ENCODE results near the gene C16orf89.
"Not testable (repeated sequence)": the region's sequence is repeated elsewhere in the genome, so short reads cannot be mapped to it uniquely, and the experiment has no call there.

C16orf89 gene

DNA sequence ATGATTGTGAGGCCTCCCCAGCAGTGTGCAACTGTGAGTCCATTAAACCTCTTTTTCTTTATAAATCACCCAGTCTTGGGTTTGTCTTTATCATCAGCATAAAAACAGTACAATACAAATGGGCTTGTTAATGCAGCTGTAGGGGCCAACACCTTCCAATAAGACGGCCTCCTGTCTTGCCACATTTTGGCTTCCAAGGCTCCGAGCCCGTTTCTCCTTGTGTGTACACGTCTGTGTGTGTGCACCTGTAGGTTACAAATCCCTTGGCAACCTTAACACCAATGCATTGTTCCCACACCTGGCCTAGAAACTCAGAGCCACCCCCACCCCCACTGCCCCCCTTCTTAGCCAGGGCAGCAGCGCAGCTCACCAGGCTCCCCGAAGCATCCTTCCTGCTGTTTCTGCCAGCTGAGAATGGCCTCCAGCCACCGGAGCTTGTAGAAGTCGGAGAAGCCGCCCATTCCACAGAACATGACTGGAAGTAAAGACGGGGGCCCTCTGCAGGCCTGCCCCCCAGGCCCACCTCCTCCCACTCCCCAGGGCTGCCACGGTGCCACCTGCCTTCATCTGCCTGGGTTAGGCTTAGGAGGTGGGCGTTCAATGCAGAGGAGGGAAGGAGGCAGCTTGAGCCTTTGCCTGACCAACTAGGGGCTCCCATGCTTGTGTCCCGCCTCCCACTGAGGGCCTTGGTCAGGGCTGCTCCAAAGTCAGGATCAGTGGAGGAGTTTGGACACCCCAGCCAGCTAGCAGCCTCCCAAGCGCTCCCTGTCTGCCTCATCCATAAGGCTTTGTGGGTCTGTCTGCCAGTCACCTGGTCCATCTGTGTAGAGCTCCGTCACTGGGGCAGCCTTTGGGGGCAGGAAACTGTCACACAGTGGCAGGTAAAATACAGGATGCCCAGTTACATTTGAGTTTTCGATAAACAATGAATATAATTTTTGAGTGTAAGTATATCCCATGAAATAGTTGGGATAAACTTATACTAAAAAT is 10.6 kb downstream of the C16orf89 start:
- TF ChIP-seq ZNF70 (CRISPR knock-in tag; IDR thresholded peaks at IDR 0.05): no peak
- no peak for TF ChIP-seq ZFP30 (CRISPR knock-in tag; IDR thresholded peaks at IDR 0.05)
- no peak for TF ChIP-seq ZC3H10 (CRISPR knock-in tag; IDR thresholded peaks at IDR 0.05)
- TF ChIP-seq, protein P1, sequence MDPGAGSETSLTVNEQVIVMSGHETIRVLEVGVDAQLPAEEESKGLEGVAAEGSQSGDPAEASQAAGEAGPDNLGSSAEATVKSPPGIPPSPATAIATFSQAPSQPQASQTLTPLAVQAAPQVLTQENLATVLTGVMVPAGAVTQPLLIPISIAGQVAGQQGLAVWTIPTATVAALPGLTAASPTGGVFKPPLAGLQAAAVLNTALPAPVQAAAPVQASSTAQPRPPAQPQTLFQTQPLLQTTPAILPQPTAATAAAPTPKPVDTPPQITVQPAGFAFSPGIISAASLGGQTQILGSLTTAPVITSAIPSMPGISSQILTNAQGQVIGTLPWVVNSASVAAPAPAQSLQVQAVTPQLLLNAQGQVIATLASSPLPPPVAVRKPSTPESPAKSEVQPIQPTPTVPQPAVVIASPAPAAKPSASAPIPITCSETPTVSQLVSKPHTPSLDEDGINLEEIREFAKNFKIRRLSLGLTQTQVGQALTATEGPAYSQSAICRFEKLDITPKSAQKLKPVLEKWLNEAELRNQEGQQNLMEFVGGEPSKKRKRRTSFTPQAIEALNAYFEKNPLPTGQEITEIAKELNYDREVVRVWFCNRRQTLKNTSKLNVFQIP (CRISPR knock-in tag; IDR thresholded peaks at IDR 0.05; ENCODE audit: borderline replicate concordance, low read depth): no peak
- TF ChIP-seq, protein P2, sequence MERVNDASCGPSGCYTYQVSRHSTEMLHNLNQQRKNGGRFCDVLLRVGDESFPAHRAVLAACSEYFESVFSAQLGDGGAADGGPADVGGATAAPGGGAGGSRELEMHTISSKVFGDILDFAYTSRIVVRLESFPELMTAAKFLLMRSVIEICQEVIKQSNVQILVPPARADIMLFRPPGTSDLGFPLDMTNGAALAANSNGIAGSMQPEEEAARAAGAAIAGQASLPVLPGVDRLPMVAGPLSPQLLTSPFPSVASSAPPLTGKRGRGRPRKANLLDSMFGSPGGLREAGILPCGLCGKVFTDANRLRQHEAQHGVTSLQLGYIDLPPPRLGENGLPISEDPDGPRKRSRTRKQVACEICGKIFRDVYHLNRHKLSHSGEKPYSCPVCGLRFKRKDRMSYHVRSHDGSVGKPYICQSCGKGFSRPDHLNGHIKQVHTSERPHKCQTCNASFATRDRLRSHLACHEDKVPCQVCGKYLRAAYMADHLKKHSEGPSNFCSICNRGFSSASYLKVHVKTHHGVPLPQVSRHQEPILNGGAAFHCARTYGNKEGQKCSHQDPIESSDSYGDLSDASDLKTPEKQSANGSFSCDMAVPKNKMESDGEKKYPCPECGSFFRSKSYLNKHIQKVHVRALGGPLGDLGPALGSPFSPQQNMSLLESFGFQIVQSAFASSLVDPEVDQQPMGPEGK (CRISPR knock-in tag; IDR thresholded peaks at IDR 0.05; ENCODE audit: borderline replicate concordance): no peak
- no peak for TF ChIP-seq ZFP3 (CRISPR knock-in tag; IDR thresholded peaks at IDR 0.05)
- no peak for TF ChIP-seq ZNF565 (CRISPR knock-in tag; conservative IDR thresholded peaks at IDR 0.05; ENCODE audit: low read depth)
- ATAC-seq: no peak

DNA sequence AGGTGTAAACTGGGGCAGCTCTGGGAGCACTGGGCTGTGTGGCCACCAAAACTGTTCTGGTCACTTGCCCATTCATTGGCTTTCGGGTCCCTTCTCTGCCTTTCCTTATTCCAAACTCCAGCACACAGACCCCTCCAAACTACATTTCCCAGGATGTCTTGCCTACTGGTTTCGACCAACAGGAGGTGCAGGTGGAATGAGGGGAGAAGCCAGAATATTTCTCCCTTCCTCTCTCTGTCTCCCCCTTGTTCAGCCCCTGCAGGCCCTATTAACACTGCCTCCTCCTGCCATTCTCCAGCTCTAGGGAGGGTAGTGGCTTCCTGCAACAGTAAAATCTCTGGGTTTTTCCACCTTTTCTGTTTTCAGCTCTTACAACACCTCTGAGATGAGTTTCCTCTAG is 18.8 kb downstream of the C16orf89 start:
- TF ChIP-seq ESRRG (CRISPR knock-in tag; IDR thresholded peaks at IDR 0.05): no peak
- no peak for TF ChIP-seq ISL1 (CRISPR knock-in tag; IDR thresholded peaks at IDR 0.05)
- TF ChIP-seq SNAI2 (CRISPR knock-in tag; IDR thresholded peaks at IDR 0.05): no peak
- TF ChIP-seq, protein P2 (CRISPR knock-in tag; IDR thresholded peaks at IDR 0.05; ENCODE audit: borderline replicate concordance): no peak
- no peak for TF ChIP-seq ZNF565 (CRISPR knock-in tag; conservative IDR thresholded peaks at IDR 0.05; ENCODE audit: low read depth)
- TF ChIP-seq ZFP30 (CRISPR knock-in tag; IDR thresholded peaks at IDR 0.05): no peak
- TF ChIP-seq ZNF70 (CRISPR knock-in tag; IDR thresholded peaks at IDR 0.05): no peak
- no peak for TF ChIP-seq BACH2 (CRISPR knock-in tag; IDR thresholded peaks at IDR 0.05; ENCODE audit: borderline replicate concordance)
- TF ChIP-seq, protein P3, sequence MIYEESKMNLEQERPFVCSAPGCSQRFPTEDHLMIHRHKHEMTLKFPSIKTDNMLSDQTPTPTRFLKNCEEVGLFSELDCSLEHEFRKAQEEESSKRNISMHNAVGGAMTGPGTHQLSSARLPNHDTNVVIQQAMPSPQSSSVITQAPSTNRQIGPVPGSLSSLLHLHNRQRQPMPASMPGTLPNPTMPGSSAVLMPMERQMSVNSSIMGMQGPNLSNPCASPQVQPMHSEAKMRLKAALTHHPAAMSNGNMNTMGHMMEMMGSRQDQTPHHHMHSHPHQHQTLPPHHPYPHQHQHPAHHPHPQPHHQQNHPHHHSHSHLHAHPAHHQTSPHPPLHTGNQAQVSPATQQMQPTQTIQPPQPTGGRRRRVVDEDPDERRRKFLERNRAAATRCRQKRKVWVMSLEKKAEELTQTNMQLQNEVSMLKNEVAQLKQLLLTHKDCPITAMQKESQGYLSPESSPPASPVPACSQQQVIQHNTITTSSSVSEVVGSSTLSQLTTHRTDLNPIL (CRISPR knock-in tag; IDR thresholded peaks at IDR 0.05; ENCODE audit: low read depth): no peak
- no peak for TF ChIP-seq PPARA (CRISPR knock-in tag; IDR thresholded peaks at IDR 0.05; ENCODE audit: borderline replicate concordance)
- ATAC-seq: no peak

DNA sequence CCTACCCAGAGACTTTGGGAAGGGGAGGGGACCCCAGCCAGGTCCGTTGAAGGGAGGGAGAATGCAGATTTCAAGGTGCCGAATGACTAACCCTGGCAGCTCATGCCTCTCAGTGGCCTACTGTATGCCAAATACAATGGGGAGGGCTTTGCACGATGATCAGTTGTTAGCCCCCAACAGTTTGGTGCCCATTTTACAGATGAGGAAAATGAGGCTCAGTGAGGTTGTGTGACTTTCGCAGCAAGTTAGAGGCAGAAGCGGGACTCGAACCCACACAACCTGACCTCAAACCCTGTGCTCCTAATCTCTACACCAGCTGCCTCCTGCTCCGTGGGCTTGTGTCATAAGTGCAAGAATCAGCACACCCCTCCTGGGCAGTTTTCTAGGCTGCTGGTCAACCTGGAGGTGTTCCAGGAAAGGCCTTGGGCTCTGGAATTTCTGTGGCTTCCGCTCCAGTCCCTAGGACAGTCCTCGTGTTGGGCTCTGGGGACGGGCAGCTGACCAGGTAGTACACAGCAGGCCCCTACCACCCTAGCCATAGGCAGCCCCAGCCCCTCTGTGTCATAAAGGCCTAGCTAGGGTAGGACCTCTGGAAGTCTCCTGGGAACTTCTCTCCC is 20.1 kb downstream of the C16orf89 start:
- TF ChIP-seq PPARA (CRISPR knock-in tag; IDR thresholded peaks at IDR 0.05; ENCODE audit: borderline replicate concordance): no peak
- TF ChIP-seq, protein P4, sequence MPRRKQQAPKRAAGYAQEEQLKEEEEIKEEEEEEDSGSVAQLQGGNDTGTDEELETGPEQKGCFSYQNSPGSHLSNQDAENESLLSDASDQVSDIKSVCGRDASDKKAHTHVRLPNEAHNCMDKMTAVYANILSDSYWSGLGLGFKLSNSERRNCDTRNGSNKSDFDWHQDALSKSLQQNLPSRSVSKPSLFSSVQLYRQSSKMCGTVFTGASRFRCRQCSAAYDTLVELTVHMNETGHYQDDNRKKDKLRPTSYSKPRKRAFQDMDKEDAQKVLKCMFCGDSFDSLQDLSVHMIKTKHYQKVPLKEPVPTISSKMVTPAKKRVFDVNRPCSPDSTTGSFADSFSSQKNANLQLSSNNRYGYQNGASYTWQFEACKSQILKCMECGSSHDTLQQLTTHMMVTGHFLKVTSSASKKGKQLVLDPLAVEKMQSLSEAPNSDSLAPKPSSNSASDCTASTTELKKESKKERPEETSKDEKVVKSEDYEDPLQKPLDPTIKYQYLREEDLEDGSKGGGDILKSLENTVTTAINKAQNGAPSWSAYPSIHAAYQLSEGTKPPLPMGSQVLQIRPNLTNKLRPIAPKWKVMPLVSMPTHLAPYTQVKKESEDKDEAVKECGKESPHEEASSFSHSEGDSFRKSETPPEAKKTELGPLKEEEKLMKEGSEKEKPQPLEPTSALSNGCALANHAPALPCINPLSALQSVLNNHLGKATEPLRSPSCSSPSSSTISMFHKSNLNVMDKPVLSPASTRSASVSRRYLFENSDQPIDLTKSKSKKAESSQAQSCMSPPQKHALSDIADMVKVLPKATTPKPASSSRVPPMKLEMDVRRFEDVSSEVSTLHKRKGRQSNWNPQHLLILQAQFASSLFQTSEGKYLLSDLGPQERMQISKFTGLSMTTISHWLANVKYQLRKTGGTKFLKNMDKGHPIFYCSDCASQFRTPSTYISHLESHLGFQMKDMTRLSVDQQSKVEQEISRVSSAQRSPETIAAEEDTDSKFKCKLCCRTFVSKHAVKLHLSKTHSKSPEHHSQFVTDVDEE (CRISPR knock-in tag; IDR thresholded peaks at IDR 0.05): no peak
- no peak for TF ChIP-seq BACH2 (CRISPR knock-in tag; IDR thresholded peaks at IDR 0.05; ENCODE audit: borderline replicate concordance)
- TF ChIP-seq ARNTL (CRISPR knock-in tag; IDR thresholded peaks at IDR 0.05; ENCODE audit: borderline replicate concordance, low read depth): no peak
- no peak for TF ChIP-seq ZFP3 (CRISPR knock-in tag; IDR thresholded peaks at IDR 0.05)
- TF ChIP-seq, protein P1 (CRISPR knock-in tag; IDR thresholded peaks at IDR 0.05; ENCODE audit: borderline replicate concordance, low read depth): no peak
- no peak for TF ChIP-seq ZNF8 (CRISPR knock-in tag; IDR thresholded peaks at IDR 0.05)
- TF ChIP-seq ESRRG (CRISPR knock-in tag; IDR thresholded peaks at IDR 0.05): no peak
- TF ChIP-seq ISL1 (CRISPR knock-in tag; IDR thresholded peaks at IDR 0.05): no peak
- TF ChIP-seq GLIS3 (CRISPR knock-in tag; IDR thresholded peaks at IDR 0.05): no peak
- ATAC-seq: no peak

DNA sequence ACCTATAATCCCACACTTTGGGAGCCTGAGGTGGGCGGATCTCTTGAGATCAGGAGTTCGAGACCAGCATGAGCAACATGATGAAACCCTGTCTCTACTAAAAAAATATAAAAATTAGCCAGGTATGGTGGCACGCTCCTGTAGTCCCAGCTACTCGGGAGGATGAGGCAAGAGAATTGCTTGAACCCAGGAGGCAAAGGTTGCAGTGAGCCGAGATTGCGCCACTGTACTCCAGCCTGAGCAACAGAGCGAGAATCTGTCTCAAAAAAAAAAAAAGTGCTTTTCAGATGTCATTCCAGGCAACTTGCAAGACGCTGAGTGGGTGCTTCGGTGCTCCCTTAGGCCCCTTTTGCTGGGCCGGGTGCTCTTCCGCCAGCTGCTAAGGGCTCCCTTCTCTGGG is 21.2 kb downstream of the C16orf89 start:
- ATAC-seq: not testable (repeated sequence)
